HG02870 (cell line): ENCODE results near the gene CEACAM6.
"Not testable (repeated sequence)": the region's sequence is repeated elsewhere in the genome, so short reads cannot be mapped to it uniquely, and the experiment has no call there.

Experiments
- ATAC-seq: cut with Tn5 transposase; IDR thresholded peaks from one replicate; pipeline ENCODE4 v1.9.1; 2021; ENCODE audit warnings: mild to moderate bottlenecking, moderate library complexity; ENCODE audit not compliant: unreplicated experiment

The CEACAM6 gene

DNA sequence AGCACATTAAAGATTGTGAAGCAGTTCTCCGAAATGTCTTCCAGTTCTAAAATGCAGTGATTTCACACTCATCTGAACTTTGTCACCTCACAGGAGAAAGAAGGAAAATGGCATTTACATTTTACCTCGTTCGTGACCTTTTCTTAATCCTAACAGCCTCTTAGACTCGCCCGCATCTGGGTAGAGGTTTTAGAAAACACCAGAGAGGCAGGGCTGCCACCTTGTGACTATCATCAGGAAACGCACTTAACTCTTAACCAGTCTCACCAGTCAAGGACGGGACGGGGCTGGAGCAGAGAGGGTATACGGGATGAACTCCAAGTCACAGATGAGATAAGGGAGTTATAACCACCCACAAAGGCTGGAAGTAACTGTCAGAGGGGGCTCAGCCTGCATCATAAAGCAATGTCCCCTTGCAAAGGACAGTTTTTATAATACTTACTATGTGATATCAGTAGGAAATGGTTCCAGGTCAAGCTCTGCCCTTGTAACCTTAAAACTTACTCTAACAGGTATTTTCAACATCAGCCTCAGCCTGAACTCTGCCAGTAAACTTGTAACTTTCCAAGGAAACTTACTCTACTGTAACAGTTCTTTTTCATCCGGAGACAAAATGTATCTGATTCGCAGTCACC lies 8.6 kb upstream of the CEACAM6 start:
- no peak for ATAC-seq

DNA sequence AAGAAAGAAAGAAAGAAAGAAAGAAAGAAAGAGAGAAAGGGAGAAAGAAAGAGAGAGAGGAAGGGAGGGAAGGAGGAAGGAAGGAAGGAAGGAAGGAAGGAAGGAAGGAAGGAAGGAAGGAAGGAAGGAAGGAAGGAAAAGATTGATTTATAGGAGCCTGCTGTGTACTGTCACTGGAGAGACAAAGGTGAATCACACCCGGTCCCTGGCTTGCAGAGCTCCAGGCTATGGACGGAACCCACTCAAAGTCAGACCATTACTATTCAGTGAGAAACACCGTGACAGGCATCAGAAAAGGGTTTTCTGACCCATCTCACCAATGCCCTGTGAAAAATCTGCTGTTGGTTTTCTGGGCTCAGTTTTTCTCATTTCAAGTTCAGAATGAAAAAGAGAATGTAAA lies 7.3 kb upstream of the CEACAM6 start:
- ATAC-seq: no peak

DNA sequence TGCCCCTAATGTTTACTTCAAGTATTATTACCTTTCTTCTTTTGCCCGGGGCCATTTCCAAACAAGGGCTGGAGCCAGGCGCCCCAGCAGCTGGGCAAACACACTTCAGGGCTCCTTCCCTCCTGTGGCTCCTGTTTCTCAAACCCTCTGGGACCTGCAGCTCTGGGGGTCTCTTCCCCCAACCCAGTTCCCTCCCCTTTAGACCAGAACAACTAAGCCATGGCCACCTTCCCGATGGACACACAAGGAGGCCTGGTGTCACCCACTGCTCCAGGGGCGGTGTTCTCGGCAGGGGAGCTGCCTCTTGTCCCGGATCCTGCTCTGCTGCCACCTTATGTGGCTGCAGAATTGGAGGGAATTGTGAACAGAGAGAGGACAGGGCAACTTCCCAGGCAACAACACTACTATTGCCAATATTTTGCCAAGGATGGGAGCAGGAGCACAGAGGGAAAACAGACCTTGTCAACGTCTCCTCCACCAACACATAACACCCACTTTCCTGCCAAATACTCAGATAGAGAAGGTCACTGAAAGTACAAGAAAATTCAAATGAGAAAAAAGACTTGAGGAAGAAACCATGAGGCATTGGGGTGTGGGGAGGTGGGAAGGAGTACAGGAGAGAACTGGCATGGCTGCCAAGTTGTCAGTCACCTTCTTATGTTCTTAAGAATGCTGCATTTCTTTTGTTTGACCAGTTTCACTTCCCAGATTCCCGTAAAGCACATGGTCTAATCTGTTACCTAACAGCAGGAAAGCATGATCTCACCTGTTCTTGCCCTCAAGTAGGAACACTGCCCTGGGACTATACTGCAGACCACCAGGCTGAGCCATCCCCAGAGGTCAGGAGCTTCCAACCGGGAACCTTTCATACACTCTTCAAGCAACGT lies 4.8 kb upstream of the CEACAM6 start:
- not testable (repeated sequence) for ATAC-seq

GRCh38 chr19:41753159-41753558 lies 2.2 kb upstream of the CEACAM6 start:
- ATAC-seq: no peak

- no peak for ATAC-seq
These were observed 1.3 kb upstream of the CEACAM6 start for GRCh38 chr19:41753936-41754529.

DNA sequence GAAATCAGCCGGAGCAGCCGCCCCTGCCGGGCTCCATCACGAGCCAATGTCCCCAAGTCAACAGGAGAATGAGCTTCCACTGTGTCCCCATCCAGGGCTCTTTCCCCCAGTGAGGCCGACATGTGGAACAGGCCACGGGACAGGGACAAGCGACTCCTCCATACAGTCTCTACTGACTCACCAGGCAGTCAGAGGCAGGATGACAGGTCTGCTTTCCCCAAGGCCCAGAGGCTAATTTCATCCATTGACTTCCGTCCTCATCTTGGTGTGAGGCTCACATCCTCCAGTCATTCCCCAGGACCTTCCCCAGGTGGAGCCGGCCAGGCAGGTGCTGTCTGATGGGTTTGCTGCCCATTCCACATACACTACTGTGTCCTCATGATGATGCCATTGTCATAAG lies 3.5 kb downstream of the CEACAM6 start:
- no peak for ATAC-seq

GRCh38 chr19:41767115-41767514 lies 11.8 kb downstream of the CEACAM6 start:
- no peak for ATAC-seq

GRCh38 chr19:41768105-41768504 lies 12.8 kb downstream of the CEACAM6 start:
- not testable (repeated sequence) for ATAC-seq

DNA sequence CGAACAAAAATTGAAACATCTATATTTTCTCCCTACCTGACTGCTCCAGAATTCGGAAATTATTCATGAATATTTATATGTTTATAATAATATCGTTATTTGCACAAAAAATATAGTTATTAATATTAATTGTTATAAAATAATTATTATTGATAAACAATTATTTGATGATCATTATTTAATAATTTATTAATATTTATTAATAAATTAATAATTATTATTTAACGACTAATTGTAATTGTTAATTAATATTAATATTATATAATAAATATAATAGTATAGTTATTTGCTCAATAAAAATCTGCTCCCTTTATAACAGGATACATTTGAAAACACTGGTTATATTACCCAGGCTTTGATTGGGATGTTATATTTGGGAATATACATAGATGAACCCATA lies 14.3 kb downstream of the CEACAM6 start:
- no peak for ATAC-seq

- ATAC-seq: no peak
These were observed 16.1 kb downstream of the CEACAM6 start for GRCh38 chr19:41771410-41771809.

- no peak for ATAC-seq
These were observed 19.2 kb downstream of the CEACAM6 start for GRCh38 chr19:41774515-41774980.

- no peak for ATAC-seq
These were observed 21.4 kb downstream of the CEACAM6 start for GRCh38 chr19:41776700-41777099.

DNA sequence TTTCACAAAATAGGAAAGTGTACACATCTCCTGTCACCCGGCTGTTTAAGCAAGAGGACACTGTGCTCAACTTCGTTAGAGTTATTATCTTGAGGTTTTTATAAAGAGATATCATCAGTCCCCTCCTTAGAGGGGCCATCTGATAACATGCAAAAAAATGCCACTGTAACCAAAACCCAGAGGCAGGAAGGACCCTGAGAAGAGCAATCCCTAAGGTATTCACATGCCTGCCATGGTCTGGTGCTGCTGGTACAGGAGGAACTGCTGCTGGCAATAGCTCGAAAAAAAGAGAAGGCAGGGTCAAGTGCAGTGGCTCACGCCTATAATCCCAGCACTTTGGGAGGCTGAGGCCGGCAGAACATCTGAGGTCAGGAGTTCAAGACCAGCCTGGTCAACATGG lies 28.3 kb downstream of the CEACAM6 start:
- no peak for ATAC-seq

GRCh38 chr19:41784312-41784711 lies 29.0 kb downstream of the CEACAM6 start:
- ATAC-seq: no peak

DNA sequence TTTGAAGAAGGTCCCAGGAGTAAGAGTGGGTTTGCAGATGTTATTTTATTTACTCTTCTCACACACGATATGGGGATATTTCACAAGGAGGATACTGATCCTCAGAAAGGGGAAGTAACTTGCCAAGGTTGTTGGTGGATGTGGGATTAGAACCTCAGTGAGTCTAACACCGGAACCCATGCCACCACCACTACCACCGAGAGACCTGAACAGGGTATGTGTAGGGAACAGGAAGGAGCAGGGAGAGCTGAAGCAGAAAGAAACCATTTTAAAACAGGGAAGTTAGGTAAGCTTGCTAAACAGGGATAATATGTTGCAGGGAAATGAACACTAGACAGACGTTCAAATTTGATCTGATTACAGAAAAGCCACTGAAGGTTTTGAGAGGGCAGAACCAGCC lies 29.4 kb downstream of the CEACAM6 start:
- ATAC-seq: no peak

DNA sequence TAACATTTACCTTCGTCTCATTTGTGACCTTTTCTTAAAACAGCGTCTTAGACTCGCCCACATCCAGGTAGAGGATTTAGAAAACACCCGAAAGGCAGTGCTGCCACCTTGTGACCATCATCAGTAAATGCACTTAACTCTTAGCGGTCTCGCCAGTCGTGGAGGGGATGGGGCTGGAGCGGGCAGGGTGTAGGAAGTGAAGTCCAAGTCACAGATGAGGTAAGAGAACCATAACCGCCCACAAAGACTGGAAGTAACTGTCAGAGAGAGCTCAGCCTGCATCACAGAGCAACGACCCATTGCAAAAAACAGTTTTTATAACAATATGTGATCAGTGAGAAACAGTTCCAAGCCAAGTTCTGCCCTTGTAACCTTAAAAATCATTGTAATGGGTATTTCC lies 30.3 kb downstream of the CEACAM6 start:
- no peak for ATAC-seq

- ATAC-seq: no peak
These were observed 31.7 kb downstream of the CEACAM6 start for GRCh38 chr19:41787055-41787454.

DNA sequence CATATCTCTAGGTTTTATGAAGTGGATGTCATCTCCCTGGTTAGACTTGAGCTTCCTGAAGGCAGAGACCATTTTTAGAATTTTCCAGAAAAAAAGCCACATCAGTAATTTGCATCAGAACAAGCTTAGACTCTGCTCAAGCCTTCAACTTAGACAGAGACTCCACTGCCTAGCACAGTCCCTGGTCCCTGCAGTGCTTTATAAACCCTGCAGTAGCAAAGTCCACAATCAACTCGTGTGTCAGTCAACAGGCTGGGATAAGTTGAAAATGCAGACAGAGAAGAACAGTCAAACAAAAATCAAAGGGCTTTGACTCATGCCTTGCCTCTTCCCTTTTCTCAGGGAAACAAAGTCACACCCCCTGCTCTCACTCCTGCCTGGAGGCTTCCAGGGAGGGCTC lies 33.2 kb downstream of the CEACAM6 start:
- not testable (repeated sequence) for ATAC-seq

GRCh38 chr19:41789053-41789452 lies 33.7 kb downstream of the CEACAM6 start:
- ATAC-seq: not testable (repeated sequence)

DNA sequence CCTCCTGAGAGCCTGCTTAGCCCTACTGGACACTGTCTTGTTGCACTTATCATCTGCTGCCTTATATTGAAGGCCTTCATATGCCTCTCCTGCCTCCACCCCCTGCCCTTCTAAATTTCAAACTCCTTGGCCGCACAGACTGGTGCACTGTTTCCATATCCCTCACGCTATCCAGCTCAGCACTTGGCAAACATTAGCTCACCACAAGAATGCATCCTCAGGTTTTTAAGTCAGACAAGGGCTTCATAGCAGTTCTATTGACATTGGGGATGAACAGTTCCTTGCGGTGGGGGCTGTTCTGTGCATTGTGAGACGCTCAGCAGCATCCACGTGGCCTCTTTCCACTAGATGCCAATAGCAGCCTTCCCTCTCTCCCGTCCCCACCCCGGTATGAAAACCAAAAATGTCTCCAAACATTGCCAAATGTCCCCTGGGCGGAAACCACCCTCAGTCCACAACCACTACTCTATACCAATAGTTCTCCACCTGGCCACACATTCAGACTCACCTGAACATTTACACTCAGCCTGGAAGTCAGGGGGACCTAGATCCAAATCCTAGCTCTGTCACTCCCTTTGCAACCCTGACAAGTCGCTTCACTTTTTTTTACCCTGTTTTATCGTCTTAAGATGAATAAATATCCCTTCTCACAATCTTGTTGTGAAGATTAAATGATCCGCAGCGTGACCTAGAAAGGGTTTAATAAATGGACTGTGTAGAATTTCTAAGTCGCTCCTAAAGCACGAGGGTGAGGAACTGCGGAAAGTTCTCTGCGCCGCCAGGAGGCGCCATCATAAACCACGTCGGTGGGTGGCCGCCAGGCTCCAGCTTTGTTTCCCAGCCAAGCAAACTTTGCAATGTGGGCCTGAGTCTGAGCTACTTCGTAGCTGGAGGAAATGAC lies 37.4 kb downstream of the CEACAM6 start:
- ATAC-seq: no peak

DNA sequence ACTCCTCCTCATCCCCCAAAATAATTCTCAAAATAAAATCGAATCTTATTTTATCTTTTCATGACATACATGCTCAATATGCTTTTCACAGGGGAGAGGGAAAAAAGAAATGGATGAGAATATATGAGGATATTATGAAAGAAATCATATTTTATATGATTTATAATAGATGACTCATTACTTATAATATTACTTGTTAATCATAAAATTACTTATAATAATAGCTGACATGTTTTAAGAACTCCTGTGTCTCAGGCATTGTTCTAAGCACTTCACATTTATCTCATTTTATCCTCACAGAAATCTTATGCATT lies 38.0 kb downstream of the CEACAM6 start:
- no peak for ATAC-seq
